Osteoblast (primary cell): Measurements from ENCODE around the gene TUBGCP6. TPM values are rescaled to one million over a fixed set of nuclear protein-coding genes. Genes with fewer than 3 reads are reported as not detected.
A peak's percentile ranks its signal among the peaks of the same experiment; 100 is the strongest.

Experiments used
- DNase-seq: peaks from one replicate; pipeline ENCODE4 v3.0.0; 2011; ENCODE audit warnings: low spot score, mixed read lengths; ENCODE audit not compliant: insufficient read length; ENCODE audit errors: missing footprints
- H2AFZ ChIP-seq: 2 replicates; pipeline ENCODE4 v1.6.0; 2011; ENCODE audit warnings: mild to moderate bottlenecking, low read length
- H3K27ac ChIP-seq: 2 replicates; pipeline ENCODE4 v1.5.1; 2011; ENCODE audit warnings: mild to moderate bottlenecking, low read depth, low read length, moderate library complexity
- H3K27me3 ChIP-seq: 2 replicates; pipeline ENCODE4 v1.6.0; 2012; ENCODE audit warnings: mild to moderate bottlenecking, control low read depth, inconsistent platforms, low read length, moderate library complexity; ENCODE audit not compliant: insufficient read depth
- H3K36me3 ChIP-seq: 2 replicates; pipeline ENCODE4 v1.5.1; 2011; ENCODE audit warnings: mild to moderate bottlenecking, low read length, control low read depth, moderate library complexity; ENCODE audit not compliant: insufficient read depth
- H3K4me1 ChIP-seq: 2 replicates; pipeline ENCODE4 v1.5.1; 2011; ENCODE audit warnings: mild to moderate bottlenecking, low read length, control low read depth, moderate library complexity; ENCODE audit not compliant: insufficient read depth
- H3K4me2 ChIP-seq: 2 replicates; pipeline ENCODE4 v1.6.0; 2011; ENCODE audit warnings: mild to moderate bottlenecking, low read length; ENCODE audit not compliant: insufficient read depth
- H3K4me3 ChIP-seq: fragments of 200-600 bp; sonication (generic); 3 replicates; pipeline ENCODE4 v1.5.1; 2012; ENCODE audit warnings: mild to moderate bottlenecking, low read length, inconsistent platforms; ENCODE audit not compliant: insufficient read depth
- H3K79me2 ChIP-seq: 2 replicates; pipeline ENCODE4 v1.6.0; 2012; ENCODE audit warnings: mild to moderate bottlenecking, low read length, control low read depth, inconsistent platforms; ENCODE audit not compliant: insufficient read depth
- H3K9me3 ChIP-seq: 2 replicates; pipeline ENCODE4 v1.5.1; 2011; ENCODE audit warnings: low read depth, low read length, control low read depth
- H4K20me1 ChIP-seq: 2 replicates; pipeline ENCODE4 v1.6.0; 2012; ENCODE audit warnings: mild to moderate bottlenecking, low read length, control low read depth; ENCODE audit not compliant: insufficient read depth
- total RNA-seq: library from RNA; depleted of rRNA; stranded (reverse); fragments of >200 nt; gene quantifications from 2 replicates; pipeline ENCODE4 v1.2.3, GENCODE V29; 2012
- TF ChIP-seq, protein P1 (sequence below): IDR thresholded peaks from 2 replicates; pipeline ENCODE4 v1.5.1; 2011; ENCODE audit warnings: mild to moderate bottlenecking, low read depth, low read length, moderate library complexity; ENCODE audit errors: extremely low read depth

The TUBGCP6 gene, protein sequence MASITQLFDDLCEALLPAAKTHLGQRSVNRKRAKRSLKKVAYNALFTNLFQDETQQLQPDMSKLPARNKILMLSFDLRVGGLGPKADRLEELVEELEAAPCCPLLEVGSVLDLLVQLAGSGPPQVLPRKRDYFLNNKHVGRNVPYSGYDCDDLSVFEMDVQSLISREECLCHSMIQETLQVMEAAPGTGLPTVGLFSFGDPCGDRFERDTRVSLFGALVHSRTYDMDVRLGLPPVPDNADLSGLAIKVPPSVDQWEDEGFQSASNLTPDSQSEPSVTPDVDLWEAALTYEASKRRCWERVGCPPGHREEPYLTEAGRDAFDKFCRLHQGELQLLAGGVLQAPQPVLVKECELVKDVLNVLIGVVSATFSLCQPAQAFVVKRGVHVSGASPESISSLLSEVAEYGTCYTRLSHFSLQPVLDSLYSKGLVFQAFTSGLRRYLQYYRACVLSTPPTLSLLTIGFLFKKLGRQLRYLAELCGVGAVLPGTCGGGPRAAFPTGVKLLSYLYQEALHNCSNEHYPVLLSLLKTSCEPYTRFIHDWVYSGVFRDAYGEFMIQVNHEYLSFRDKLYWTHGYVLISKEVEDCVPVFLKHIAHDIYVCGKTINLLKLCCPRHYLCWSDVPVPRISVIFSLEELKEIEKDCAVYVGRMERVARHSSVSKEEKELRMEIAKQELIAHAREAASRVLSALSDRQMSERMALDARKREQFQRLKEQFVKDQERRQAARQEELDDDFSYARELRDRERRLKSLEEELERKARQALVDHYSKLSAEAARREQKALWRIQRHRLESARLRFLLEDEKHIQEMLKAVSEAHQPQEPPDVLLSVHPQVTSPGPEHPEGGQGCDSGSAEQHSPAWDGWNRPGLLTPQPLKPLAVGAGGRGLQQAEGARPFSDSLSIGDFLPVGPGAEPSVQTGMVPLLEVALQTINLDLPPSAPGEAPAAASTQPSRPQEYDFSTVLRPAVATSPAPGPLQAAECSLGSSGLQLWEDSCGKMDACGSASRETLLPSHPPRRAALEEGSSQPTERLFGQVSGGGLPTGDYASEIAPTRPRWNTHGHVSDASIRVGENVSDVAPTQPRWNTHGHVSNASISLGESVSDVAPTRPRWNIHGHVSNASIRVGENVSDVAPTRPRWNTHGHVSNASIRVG (N-terminal part only)
- 26.5 and 28.2 TPM in 2 replicates for total RNA-seq

DNA sequence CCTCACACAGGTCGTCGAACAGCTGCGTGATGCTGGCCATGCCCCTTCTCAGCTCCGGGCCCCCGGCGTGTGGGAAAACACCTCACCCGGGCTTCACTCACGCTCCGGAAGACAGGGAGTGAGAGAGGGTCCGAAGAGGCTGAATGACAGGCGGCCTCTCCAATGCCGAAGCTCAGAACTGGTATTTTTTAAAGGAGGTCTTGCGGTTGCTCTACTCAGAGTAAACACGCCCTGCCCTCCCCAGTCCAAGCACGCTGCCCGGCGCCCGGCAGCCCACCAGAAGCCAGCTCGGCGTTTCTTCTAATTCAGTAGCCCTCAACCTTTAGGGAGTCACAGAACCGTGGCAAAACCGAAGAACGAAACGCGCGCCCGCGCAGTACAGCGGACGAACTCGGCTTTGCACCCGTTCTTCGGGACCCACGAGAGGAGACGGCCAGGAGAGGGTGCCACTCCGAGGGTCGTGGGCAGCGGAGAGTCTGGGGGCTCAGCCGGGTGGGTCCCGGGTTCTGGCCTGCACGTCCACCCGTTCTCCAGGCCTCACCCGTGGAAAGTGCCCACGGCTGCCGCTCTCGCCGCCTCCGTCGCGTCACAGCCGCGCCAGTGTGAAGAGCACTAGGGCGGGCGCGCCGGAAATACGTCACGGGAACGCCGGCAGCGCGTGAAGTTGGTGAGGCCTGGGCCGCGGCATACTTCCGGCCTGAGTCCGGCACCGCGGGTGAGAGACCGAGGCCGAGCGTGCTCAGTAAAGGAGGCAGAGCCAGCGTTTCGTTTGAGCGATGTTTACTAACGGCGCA, at the start of gene TUBGCP6:
Gene TUBGCP6 (minus strand): TSS at position 604 of the 794 bp plus-strand sequence. CDS start 564 bp downstream, at position 40.
- peak within 1 kb of the TSS; percentile 83 for H3K27ac ChIP-seq
- peak within 1 kb of the TSS; percentile 91 for H2AFZ ChIP-seq
- TF ChIP-seq, protein P1, sequence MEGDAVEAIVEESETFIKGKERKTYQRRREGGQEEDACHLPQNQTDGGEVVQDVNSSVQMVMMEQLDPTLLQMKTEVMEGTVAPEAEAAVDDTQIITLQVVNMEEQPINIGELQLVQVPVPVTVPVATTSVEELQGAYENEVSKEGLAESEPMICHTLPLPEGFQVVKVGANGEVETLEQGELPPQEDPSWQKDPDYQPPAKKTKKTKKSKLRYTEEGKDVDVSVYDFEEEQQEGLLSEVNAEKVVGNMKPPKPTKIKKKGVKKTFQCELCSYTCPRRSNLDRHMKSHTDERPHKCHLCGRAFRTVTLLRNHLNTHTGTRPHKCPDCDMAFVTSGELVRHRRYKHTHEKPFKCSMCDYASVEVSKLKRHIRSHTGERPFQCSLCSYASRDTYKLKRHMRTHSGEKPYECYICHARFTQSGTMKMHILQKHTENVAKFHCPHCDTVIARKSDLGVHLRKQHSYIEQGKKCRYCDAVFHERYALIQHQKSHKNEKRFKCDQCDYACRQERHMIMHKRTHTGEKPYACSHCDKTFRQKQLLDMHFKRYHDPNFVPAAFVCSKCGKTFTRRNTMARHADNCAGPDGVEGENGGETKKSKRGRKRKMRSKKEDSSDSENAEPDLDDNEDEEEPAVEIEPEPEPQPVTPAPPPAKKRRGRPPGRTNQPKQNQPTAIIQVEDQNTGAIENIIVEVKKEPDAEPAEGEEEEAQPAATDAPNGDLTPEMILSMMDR = no peak
- peak; percentile 100 for DNase-seq
- H4K20me1 ChIP-seq = peaks cover 34% of the 10 kb centered on the region
- H3K4me3 ChIP-seq = peak within 1 kb of the TSS; percentile 100
- no peaks in the 10 kb centered on the region for H3K27me3 ChIP-seq
- H3K4me2 ChIP-seq = peak within 1 kb of the TSS; percentile 95
- H3K9me3 ChIP-seq = no peaks in the 10 kb centered on the region
- H3K4me1 ChIP-seq = peaks cover 25% of the 10 kb centered on the region
- H3K36me3 ChIP-seq = peaks cover 26% of the 10 kb centered on the region
- peaks cover 86% of the 10 kb centered on the region for H3K79me2 ChIP-seq

DNA sequence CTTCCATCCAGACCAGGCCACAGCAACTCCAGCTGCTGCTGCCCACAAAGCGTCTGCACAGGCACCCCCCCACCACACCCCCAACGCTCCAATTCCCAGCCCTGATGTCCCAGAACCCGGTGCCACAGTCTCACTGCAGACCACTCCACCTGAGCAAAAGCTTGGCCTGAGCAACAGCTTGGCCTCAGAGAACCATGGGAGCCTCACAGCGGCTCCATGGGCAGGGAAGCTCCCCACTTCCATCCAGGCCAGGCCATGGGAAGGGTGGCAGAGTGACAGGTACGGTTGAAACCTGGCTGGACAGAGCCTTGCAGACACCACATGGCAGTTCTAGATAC, 49.5 kb upstream of the TUBGCP6 start:
- peak overlapping the region; percentile 64 for H3K4me2 ChIP-seq
- H3K4me1 ChIP-seq = peaks cover 36% of the 10 kb centered on the region
- no peaks in the 10 kb centered on the region for H3K27me3 ChIP-seq
- TF ChIP-seq, protein P1 = no peak
- no peaks in the 10 kb centered on the region for H3K9me3 ChIP-seq
- H2AFZ ChIP-seq = no peak overlapping the region
- no peak overlapping the region for H3K4me3 ChIP-seq
- H4K20me1 ChIP-seq = peaks cover 70% of the 10 kb centered on the region
- H3K79me2 ChIP-seq = peaks cover 97% of the 10 kb centered on the region
- H3K27ac ChIP-seq = peak overlapping the region; percentile 77
- peak; percentile 89 for DNase-seq
- H3K36me3 ChIP-seq = peaks cover 28% of the 10 kb centered on the region

DNA sequence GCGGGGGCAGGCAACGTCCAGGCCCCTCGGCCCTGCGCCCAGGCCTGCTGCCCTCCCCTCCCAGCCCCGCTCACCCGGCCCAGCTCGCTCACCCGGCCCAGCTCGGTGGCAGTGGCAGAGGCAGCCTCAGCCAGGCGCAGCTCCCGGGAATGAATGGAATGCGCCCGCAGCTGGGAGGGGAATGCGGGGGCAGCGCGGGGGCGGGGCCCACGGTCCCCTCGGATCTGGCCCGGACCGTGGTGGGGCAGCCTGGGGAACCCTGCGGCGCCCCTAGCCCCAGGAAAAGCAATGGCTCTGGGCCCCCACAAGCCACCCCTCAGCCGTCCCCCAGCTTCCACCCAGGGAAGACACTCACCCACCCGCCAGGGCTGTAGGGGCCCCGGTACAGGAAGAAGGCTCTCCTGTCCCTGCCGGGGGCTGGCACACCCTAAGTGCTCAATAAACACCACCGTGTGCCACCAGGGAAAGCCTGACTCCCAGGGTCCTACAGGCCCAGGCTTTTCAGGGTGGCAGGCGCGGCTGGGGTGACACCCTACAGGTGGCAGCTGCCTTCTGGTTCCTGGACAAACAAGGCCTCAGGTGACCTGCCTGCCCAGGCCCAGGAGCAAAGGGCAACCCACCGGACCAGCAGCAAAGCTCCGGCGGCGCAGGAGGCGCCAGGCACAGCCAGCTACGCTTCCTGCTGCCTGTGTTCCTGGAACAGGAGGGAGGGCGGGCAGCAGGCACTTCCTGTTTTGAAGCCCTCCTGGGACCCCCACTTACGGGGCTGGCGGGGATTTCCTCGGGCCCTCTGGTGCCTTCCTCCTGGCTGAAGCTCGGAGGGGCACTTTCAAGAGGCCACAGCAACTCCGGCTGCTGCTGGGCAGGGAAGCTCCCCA, 48.9 kb upstream of the TUBGCP6 start:
- Histone ChIP-seq H3K27me3 (no peaks in the 10 kb centered on the region), H3K36me3 (peaks cover 34% of the 10 kb centered on the region), H3K27ac (peak overlapping the region; percentile 77), H3K4me3 (peak overlapping the region; percentile 56), H4K20me1 (peaks cover 72% of the 10 kb centered on the region), H3K4me2 (peak overlapping the region; percentile 64), H3K9me3 (no peaks in the 10 kb centered on the region), H3K4me1 (peaks cover 33% of the 10 kb centered on the region), H2AFZ (no peak overlapping the region), H3K79me2 (peaks cover 97% of the 10 kb centered on the region)
- TF ChIP-seq, protein P1 = no peak
- peak; percentile 99 for DNase-seq
